ENCODE data around the gene METAP2. TPM values are rescaled to one million over a fixed set of nuclear protein-coding genes. Genes with fewer than 3 reads are reported as not detected.

Gene METAP2
- polyA plus RNA-seq, 2 donors, result 23.7 to 51.8 TPM

- Histone ChIP-seq H3K36me3 (ENCODE audit: control insufficient read depth in 2 of 2, insufficient read depth in 2 of 2, low read length in 1 of 2) (no peaks in the 10 kb centered on the region), H3K4me3 (ENCODE audit: low read depth in 1 of 2, low read length in 2 of 2) (peak overlapping the region in 1 of 2 donors; percentile 70), H3K4me1 (ENCODE audit: control insufficient read depth in 2 of 2, insufficient read depth in 2 of 2, low read length in 1 of 2) (peaks cover 4 to 5% of the 10 kb centered on the region in 2 donors), H3K27ac (ENCODE audit: low read depth in 2 of 2, low read length in 1 of 2) (no peak overlapping the region), H3K27me3 (ENCODE audit: control insufficient read depth in 1 of 2, insufficient read depth in 2 of 2, low read length in 2 of 2) (peaks cover 0 to 8% of the 10 kb centered on the region in 2 donors), H3K9me3 (ENCODE audit: control insufficient read depth in 2 of 2, insufficient read depth in 1 of 2, low read depth in 1 of 2, low read length in 1 of 2) (peaks cover 0 to 3% of the 10 kb centered on the region in 2 donors)
- 81 to 84% methylated on average over 12 of the region's 12 CpGs for WGBS, 2 donors
These were observed 75.6 kb downstream of the METAP2 start for GRCh38 chr12:95549392-95550084.

- Histone ChIP-seq H3K27me3 (ENCODE audit: control insufficient read depth in 1 of 2, insufficient read depth in 2 of 2, low read length in 2 of 2) (peaks cover 0 to 8% of the 10 kb centered on the region in 2 donors), H3K27ac (ENCODE audit: low read depth in 2 of 2, low read length in 1 of 2) (no peak within 1 kb of the TSS), H3K36me3 (ENCODE audit: control insufficient read depth in 2 of 2, insufficient read depth in 2 of 2, low read length in 1 of 2) (no peaks in the 10 kb centered on the region), H3K4me1 (ENCODE audit: control insufficient read depth in 2 of 2, insufficient read depth in 2 of 2, low read length in 1 of 2) (peaks cover 4 to 5% of the 10 kb centered on the region in 2 donors), H3K4me3 (ENCODE audit: low read depth in 1 of 2, low read length in 2 of 2) (no peak within 1 kb of the TSS), H3K9me3 (ENCODE audit: control insufficient read depth in 2 of 2, insufficient read depth in 1 of 2, low read depth in 1 of 2, low read length in 1 of 2) (peaks cover 0 to 3% of the 10 kb centered on the region in 2 donors)
- 54 to 65% methylated on average over 9 of the region's 9 CpGs for WGBS, 2 donors
These were observed 77.4 kb downstream of the METAP2 start, which contains the start of gene USP44 for GRCh38 chr12:95551305-95551704. Gene USP44, minus strand, starts transcription at chr12:95551476. Its CDS starts 17,220 bp downstream, at chr12:95534256.

GRCh38 chr12:95551913-95552516 is 78.1 kb downstream of the METAP2 start:
- 63 to 71% methylated on average over 7 of the region's 7 CpGs for WGBS, 2 donors
- H3K36me3 ChIP-seq (ENCODE audit: control insufficient read depth in 2 of 2, insufficient read depth in 2 of 2, low read length in 1 of 2), result no peaks in the 10 kb centered on the region
- peaks cover 4 to 5% of the 10 kb centered on the region in 2 donors for H3K4me1 ChIP-seq (ENCODE audit: control insufficient read depth in 2 of 2, insufficient read depth in 2 of 2, low read length in 1 of 2)
- no peak overlapping the region for H3K4me3 ChIP-seq (ENCODE audit: low read depth in 1 of 2, low read length in 2 of 2)
- peaks cover 0 to 3% of the 10 kb centered on the region in 2 donors for H3K9me3 ChIP-seq (ENCODE audit: control insufficient read depth in 2 of 2, insufficient read depth in 1 of 2, low read depth in 1 of 2, low read length in 1 of 2)
- H3K27ac ChIP-seq (ENCODE audit: low read depth in 2 of 2, low read length in 1 of 2), result no peak overlapping the region
- peaks cover 0 to 8% of the 10 kb centered on the region in 2 donors for H3K27me3 ChIP-seq (ENCODE audit: control insufficient read depth in 1 of 2, insufficient read depth in 2 of 2, low read length in 2 of 2)

DNA sequence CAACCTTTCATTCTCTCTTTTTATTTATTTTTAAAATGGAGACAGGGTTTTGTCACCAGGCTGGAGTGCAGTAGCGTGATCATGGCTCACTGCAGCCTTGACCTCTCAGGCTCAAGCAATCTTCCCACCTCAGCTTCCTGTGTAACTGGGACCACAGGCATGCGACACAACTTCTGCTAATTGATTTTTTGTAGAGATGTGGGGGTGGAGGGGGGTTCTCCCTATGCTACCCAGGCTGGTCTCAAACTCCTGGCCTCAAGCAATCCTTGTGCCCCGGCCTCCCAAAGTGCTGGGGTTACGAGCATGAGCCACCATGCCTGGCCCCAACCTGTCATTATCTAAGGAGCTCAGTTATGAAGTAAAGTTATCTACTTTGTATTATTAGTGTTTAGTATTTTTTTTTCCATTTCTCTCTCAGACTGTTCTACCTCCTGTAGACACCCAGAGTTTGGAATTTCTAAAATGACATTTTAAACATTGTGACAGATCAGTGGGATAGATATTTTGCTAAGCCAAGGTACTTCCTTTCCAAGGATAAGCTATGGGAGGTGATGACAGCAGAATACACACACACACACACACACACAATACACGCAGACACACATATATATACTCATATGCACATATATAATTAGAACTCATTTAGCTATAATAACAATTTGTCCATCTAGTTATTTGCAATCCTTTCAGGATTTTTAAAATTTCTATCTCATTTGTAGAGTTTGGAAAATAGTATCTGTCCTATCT is 79.4 kb downstream of the METAP2 start:
- WGBS, 2 donors, result 85 to 89% methylated on average over 5 of the region's 5 CpGs
- peaks cover 0 to 5% of the 10 kb centered on the region in 2 donors for H3K27me3 ChIP-seq (ENCODE audit: control insufficient read depth in 1 of 2, insufficient read depth in 2 of 2, low read length in 2 of 2)
- H3K9me3 ChIP-seq (ENCODE audit: control insufficient read depth in 2 of 2, insufficient read depth in 1 of 2, low read depth in 1 of 2, low read length in 1 of 2), result peaks cover 0 to 3% of the 10 kb centered on the region in 2 donors
- no peaks in the 10 kb centered on the region for H3K36me3 ChIP-seq (ENCODE audit: control insufficient read depth in 2 of 2, insufficient read depth in 2 of 2, low read length in 1 of 2)
- H3K27ac ChIP-seq (ENCODE audit: low read depth in 2 of 2, low read length in 1 of 2), result no peak overlapping the region
- H3K4me3 ChIP-seq (ENCODE audit: low read depth in 1 of 2, low read length in 2 of 2), result no peak overlapping the region
- peaks cover 2 to 4% of the 10 kb centered on the region in 2 donors for H3K4me1 ChIP-seq (ENCODE audit: control insufficient read depth in 2 of 2, insufficient read depth in 2 of 2, low read length in 1 of 2)

- H3K4me1 ChIP-seq (ENCODE audit: control insufficient read depth in 2 of 2, insufficient read depth in 2 of 2, low read length in 1 of 2), result no peaks in the 10 kb centered on the region
- no peaks in the 10 kb centered on the region for H3K36me3 ChIP-seq (ENCODE audit: control insufficient read depth in 2 of 2, insufficient read depth in 2 of 2, low read length in 1 of 2)
- H3K9me3 ChIP-seq (ENCODE audit: control insufficient read depth in 2 of 2, insufficient read depth in 1 of 2, low read depth in 1 of 2, low read length in 1 of 2), result no peaks in the 10 kb centered on the region
- WGBS, 2 donors, result 38 to 57% methylated on average over 4 of the region's 4 CpGs
- H3K27me3 ChIP-seq (ENCODE audit: control insufficient read depth in 1 of 2, insufficient read depth in 2 of 2, low read length in 2 of 2), result no peaks in the 10 kb centered on the region
- no peak overlapping the region for H3K4me3 ChIP-seq (ENCODE audit: low read depth in 1 of 2, low read length in 2 of 2)
- no peak overlapping the region for H3K27ac ChIP-seq (ENCODE audit: low read depth in 2 of 2, low read length in 1 of 2)
These were observed 80.7 kb downstream of the METAP2 start for GRCh38 chr12:95554532-95555071.

DNA sequence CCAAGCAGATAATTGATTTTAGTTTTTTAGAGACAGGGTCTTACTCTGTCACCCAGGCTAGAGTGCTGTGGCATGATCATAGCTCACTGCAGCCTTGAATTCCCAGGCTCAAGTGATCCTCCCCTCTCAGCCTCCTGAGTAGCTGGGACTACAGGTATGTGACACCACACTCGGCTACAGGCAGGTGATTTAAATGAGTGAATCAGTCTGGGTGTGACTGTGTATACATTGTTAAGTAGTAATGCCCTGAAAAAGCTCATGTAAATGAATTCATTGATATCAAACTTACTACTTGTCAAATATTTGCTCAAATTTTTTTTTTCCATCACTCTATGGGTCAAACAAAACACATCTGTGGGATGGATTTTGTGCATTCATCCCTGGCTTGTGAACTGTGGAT is 83.7 kb downstream of the METAP2 start:
- WGBS, 2 donors, result 48 to 49% methylated on average over 1 of the region's 1 CpG

More for the DNA sequence above, 83.7 kb downstream of the METAP2 start:
- H3K4me3 ChIP-seq (ENCODE audit: low read depth in 1 of 2, low read length in 2 of 2), result no peak overlapping the region
- H3K27ac ChIP-seq (ENCODE audit: low read depth in 2 of 2, low read length in 1 of 2), result no peak overlapping the region
- H3K4me1 ChIP-seq (ENCODE audit: control insufficient read depth in 2 of 2, insufficient read depth in 2 of 2, low read length in 1 of 2), result no peaks in the 10 kb centered on the region
- no peaks in the 10 kb centered on the region for H3K27me3 ChIP-seq (ENCODE audit: control insufficient read depth in 1 of 2, insufficient read depth in 2 of 2, low read length in 2 of 2)
- no peaks in the 10 kb centered on the region for H3K9me3 ChIP-seq (ENCODE audit: control insufficient read depth in 2 of 2, insufficient read depth in 1 of 2, low read depth in 1 of 2, low read length in 1 of 2)
- H3K36me3 ChIP-seq (ENCODE audit: control insufficient read depth in 2 of 2, insufficient read depth in 2 of 2, low read length in 1 of 2), result no peaks in the 10 kb centered on the region

Other genes starting within 250 kb of the METAP2 start
- under 1 TPM; 0.43 to 0.44 TPM for gene USP44, start 77.3 kb downstream of the METAP2 start, polyA plus RNA-seq

Data from esophagus (tissue), 2 donors.